GM10266 (cell line): ENCODE measurements around the gene ALPG.
"Not testable (repeated sequence)": the region's sequence is repeated elsewhere in the genome, so short reads cannot be mapped to it uniquely, and the experiment has no call there.

Experiments used
- DNase-seq: peaks from one replicate; pipeline ENCODE4 v3.0.0; 2012; ENCODE audit errors: extremely low spot score
- CTCF ChIP-seq: IDR thresholded peaks from 2 replicates; pipeline ENCODE4 v1.5.1; 2012; ENCODE audit warnings: mild to moderate bottlenecking, low read depth; ENCODE audit not compliant: control insufficient read depth, insufficient read depth; ENCODE audit errors: missing control alignments

The ALPG gene

GRCh38 chr2:232420073-232420454 is 13.4 kb downstream of the ALPG start:
- no peak for DNase-seq
- TF ChIP-seq CTCF, result no peak

- no peak for TF ChIP-seq CTCF
- DNase-seq, result no peak
Observed at GRCh38 chr2:232420463-232421188, 14.0 kb downstream of the ALPG start.

GRCh38 chr2:232421189-232421785 is 14.6 kb downstream of the ALPG start:
- no peak for TF ChIP-seq CTCF
- DNase-seq, result no peak

- DNase-seq, result no peak
- TF ChIP-seq CTCF, result no peak
Observed at GRCh38 chr2:232422051-232422450, 15.4 kb downstream of the ALPG start.

GRCh38 chr2:232422996-232423395 is 16.4 kb downstream of the ALPG start:
- not testable (repeated sequence) for DNase-seq

GRCh38 chr2:232423407-232423806 is 16.8 kb downstream of the ALPG start:
- not testable (repeated sequence) for DNase-seq

GRCh38 chr2:232431705-232432590 is 25.3 kb downstream of the ALPG start:
- TF ChIP-seq CTCF, result no peak
- no peak for DNase-seq

- DNase-seq, result no peak
- TF ChIP-seq CTCF, result no peak
Observed at GRCh38 chr2:232432598-232433184, 26.0 kb downstream of the ALPG start.

- DNase-seq, result not testable (repeated sequence)
Observed at GRCh38 chr2:232433622-232434021, 27.0 kb downstream of the ALPG start.
